HG03558 (cell line): ENCODE data around the gene MIDN.

Experiments
- ATAC-seq: cut with Tn5 transposase; IDR thresholded peaks from one replicate; pipeline ENCODE4 v1.9.1; 2021; ENCODE audit warnings: moderate number of reproducible peaks; ENCODE audit not compliant: unreplicated experiment; ENCODE audit errors: extremely low read depth

The MIDN gene

GRCh38 chr19:1307755-1308303 is 59.4 kb downstream of the MIDN start:
- ATAC-seq: no peak

- ATAC-seq: no peak
These were observed 60.3 kb downstream of the MIDN start for GRCh38 chr19:1308718-1309117.
